GM23338 (cell line): ENCODE results near the gene SGK1. TPM values are rescaled to one million over a fixed set of nuclear protein-coding genes. Genes with fewer than 3 reads are reported as not detected.

Experiments
- ATAC-seq: fragments of 200-7000 bp; cut with Tn5 transposase; 3 replicates; pipeline ENCODE4 v1.9.1; 2020
- DNase-seq: peaks from one replicate; pipeline ENCODE4 v3.0.0-alpha.2; 2015; ENCODE audit warnings: low spot score
- H2AFZ ChIP-seq: fragments of 200-600 bp; sonication (generic); 2 replicates; pipeline ENCODE4 v1.8.0; 2016; ENCODE audit warnings: antibody characterized with exemption, mild to moderate bottlenecking, moderate library complexity
- H3F3A ChIP-seq: fragments of 200-600 bp; sonication (generic); replicated peaks from 2 replicates; pipeline ENCODE4 v1.8.0; 2017; ENCODE audit warnings: antibody characterized with exemption, mixed run types, low read depth
- H3K27ac ChIP-seq: fragments of 200-600 bp; sonication (generic); 2 replicates; pipeline ENCODE4 v1.6.1; 2016; ENCODE audit warnings: low read depth
- H3K27me3 ChIP-seq: fragments of 200-600 bp; sonication (generic); 2 replicates; pipeline ENCODE4 v1.8.0; 2016; ENCODE audit warnings: mild to moderate bottlenecking, mixed run types, moderate library complexity; ENCODE audit not compliant: insufficient read depth
- H3K36me3 ChIP-seq: fragments of 200-600 bp; sonication (generic); 2 replicates; pipeline ENCODE4 v1.8.0; 2016; ENCODE audit warnings: mild to moderate bottlenecking; ENCODE audit not compliant: insufficient read depth
- H3K4me1 ChIP-seq: fragments of 200-600 bp; sonication (generic); 2 replicates; pipeline ENCODE4 v1.8.0; 2016; ENCODE audit warnings: mild to moderate bottlenecking, moderate library complexity; ENCODE audit not compliant: insufficient read depth
- H3K4me2 ChIP-seq: fragments of 200-600 bp; sonication (generic); 2 replicates; pipeline ENCODE4 v1.7.1; 2017; ENCODE audit warnings: mixed run types
- H3K4me3 ChIP-seq: fragments of 200-600 bp; sonication (generic); 2 replicates; pipeline ENCODE4 v1.6.1; 2016; ENCODE audit warnings: mixed run types
- H3K79me2 ChIP-seq: fragments of 200-600 bp; sonication (generic); replicated peaks from 2 replicates; pipeline ENCODE4 v1.8.0; 2017; ENCODE audit warnings: mild to moderate bottlenecking; ENCODE audit not compliant: insufficient read depth
- H3K9me2 ChIP-seq: fragments of 200-600 bp; sonication (generic); 2 replicates; pipeline ENCODE4 v1.8.0; 2017; ENCODE audit not compliant: insufficient read depth
- H4K20me1 ChIP-seq: fragments of 200-600 bp; sonication (generic); replicated peaks from 2 replicates; pipeline ENCODE4 v1.8.0; 2017; ENCODE audit warnings: mild to moderate bottlenecking; ENCODE audit not compliant: insufficient read depth
- H3K27ac Mint-ChIP-seq: 2 replicates; pipeline ENCODE4 v1.8.0; 2020; ENCODE audit warnings: inconsistent platforms, mild to moderate bottlenecking, moderate library complexity, mixed read lengths
- H3K27me3 Mint-ChIP-seq: 3 replicates; pipeline ENCODE4 v1.8.0; 2022; ENCODE audit warnings: low read depth, mild to moderate bottlenecking, moderate library complexity, mixed read lengths, inconsistent platforms; ENCODE audit not compliant: insufficient read depth, poor library complexity
- H3K36me3 Mint-ChIP-seq: 3 replicates; pipeline ENCODE4 v1.8.0; 2021; ENCODE audit warnings: low read depth, mild to moderate bottlenecking, inconsistent platforms, moderate library complexity, mixed read lengths
- H3K4me1 Mint-ChIP-seq: 3 replicates; pipeline ENCODE4 v1.8.0; 2020; ENCODE audit warnings: mild to moderate bottlenecking, inconsistent platforms, mixed read lengths
- H3K4me3 Mint-ChIP-seq: 3 replicates; pipeline ENCODE4 v1.8.0; 2021; ENCODE audit warnings: moderate library complexity, mild to moderate bottlenecking, inconsistent platforms, mixed read lengths
- H3K9me3 Mint-ChIP-seq: 3 replicates; pipeline ENCODE4 v1.8.0; 2020; ENCODE audit warnings: moderate library complexity, mild to moderate bottlenecking, inconsistent platforms, mixed read lengths
- EZH2 ChIP-seq: fragments of 200-600 bp; sonication (generic); IDR thresholded peaks from one replicate; pipeline ENCODE4 v1.8.0; 2017; ENCODE audit warnings: antibody characterized with exemption, mild to moderate bottlenecking, low read depth; ENCODE audit not compliant: unreplicated experiment
- JUNB ChIP-seq: IDR thresholded peaks from one replicate; pipeline ENCODE4 v1.6.1; 2016; ENCODE audit warnings: antibody characterized with exemption; ENCODE audit not compliant: unreplicated experiment
- POLR2AphosphoS5 ChIP-seq: IDR thresholded peaks from 2 replicates; pipeline ENCODE4 v1.6.1; 2016; ENCODE audit warnings: antibody characterized with exemption, low read depth
- REST ChIP-seq: IDR thresholded peaks from one replicate; pipeline ENCODE4 v1.6.1; 2018; ENCODE audit warnings: antibody characterized with exemption; ENCODE audit not compliant: unreplicated experiment
- ZNF462 ChIP-seq: fragments of 250-450 bp; sonication (Bioruptor Pico); IDR thresholded peaks from 2 replicates; pipeline ENCODE4 v1.5.0; 2020; ENCODE audit warnings: mild to moderate bottlenecking, moderate library complexity
- polyA plus RNA-seq: library from polyadenylated mRNA; unstranded; fragments of >200 nt; fragmentation: Nextera tagmentation; extraction: Ambion mirVana; gene quantifications from 2 replicates; pipeline ENCODE4 v1.2.1, GENCODE V29; 2016
- total RNA-seq: library from RNA; depleted of rRNA; stranded (reverse); fragments of >200 nt; shearing (Covaris generic); gene quantifications from 2 replicates; pipeline ENCODE4 v1.2.3, GENCODE V29; 2014

SGK1 gene
- total and polyA plus RNA-seq, 2 experiments from 2014 or later = 16.3 to 37.2 TPM

- H3K36me3 Mint-ChIP-seq = no peaks in the 10 kb centered on the region
- Histone ChIP-seq H3F3A (no peaks in the 10 kb centered on the region), H3K9me2 (no peaks in the 10 kb centered on the region), H3K4me2 (no peak overlapping the region), H3K79me2 (no peaks in the 10 kb centered on the region), H3K4me1 (peaks cover 7% of the 10 kb centered on the region; the same call in 1 of the 2 replicates), H3K27ac (no peak overlapping the region), H2AFZ (no peak overlapping the region), H3K36me3 (no peaks in the 10 kb centered on the region), H4K20me1 (no peaks in the 10 kb centered on the region), H3K4me3 (no peak overlapping the region), H3K27me3 (no peaks in the 10 kb centered on the region)
- no peak for TF ChIP-seq ZNF462 (CRISPR knock-in tag)
- no peak for TF ChIP-seq JUNB
- no peak for TF ChIP-seq POLR2AphosphoS5
- TF ChIP-seq REST = no peak
- no peak for TF ChIP-seq EZH2
- H3K9me3 Mint-ChIP-seq = no peaks in the 10 kb centered on the region
- no peak for ATAC-seq
- H3K27me3 Mint-ChIP-seq = peaks cover 2% of the 10 kb centered on the region
- H3K4me1 Mint-ChIP-seq = peaks cover 7% of the 10 kb centered on the region
- H3K27ac Mint-ChIP-seq = no peak overlapping the region
- no peak overlapping the region for H3K4me3 Mint-ChIP-seq
- DNase-seq = no peak
These were observed 51.1 kb downstream of the SGK1 start for GRCh38 chr6:134266776-134267175.
